Measurements from ENCODE around the gene SIX2.

- TF ChIP-seq CTCF (IDR thresholded peaks at IDR 0.05), result no peak
- TF ChIP-seq POLR2A (IDR thresholded peaks at IDR 0.05), result no peak
These were observed 44.7 kb upstream of the SIX2 start for GRCh38 chr2:45053966-45054365.
